HG03521 (cell line): ENCODE measurements around the gene RHBG.

Experiments
- ATAC-seq: cut with Tn5 transposase; IDR thresholded peaks from one replicate; pipeline ENCODE4 v1.9.1; 2021; ENCODE audit warnings: mild to moderate bottlenecking, moderate library complexity; ENCODE audit not compliant: unreplicated experiment

RHBG gene

GRCh38 chr1:156402331-156403020 is 33.5 kb downstream of the RHBG start:
- ATAC-seq = no peak

DNA sequence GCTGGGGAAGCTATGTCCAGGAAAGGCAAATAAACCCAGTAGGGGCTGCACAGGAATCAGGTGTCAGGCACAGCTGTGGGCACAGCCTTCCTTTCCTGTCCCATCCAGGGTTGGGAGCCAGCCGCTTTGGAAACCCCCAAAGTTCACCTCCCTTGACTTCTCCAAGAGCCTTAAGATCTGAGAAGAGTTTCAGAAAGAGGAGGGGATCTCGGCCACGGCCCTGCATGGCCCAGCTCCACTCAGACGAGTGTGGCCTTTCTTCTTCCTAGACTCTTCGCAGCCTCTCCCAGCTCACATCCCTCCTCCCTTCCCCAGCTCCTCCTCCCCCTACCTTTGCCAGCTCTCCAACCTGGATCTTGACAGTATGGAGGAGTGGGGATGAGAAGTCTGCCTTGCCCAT is 36.7 kb downstream of the RHBG start:
- ATAC-seq = no peak

GRCh38 chr1:156406251-156406650 is 37.2 kb downstream of the RHBG start:
- no peak for ATAC-seq

DNA sequence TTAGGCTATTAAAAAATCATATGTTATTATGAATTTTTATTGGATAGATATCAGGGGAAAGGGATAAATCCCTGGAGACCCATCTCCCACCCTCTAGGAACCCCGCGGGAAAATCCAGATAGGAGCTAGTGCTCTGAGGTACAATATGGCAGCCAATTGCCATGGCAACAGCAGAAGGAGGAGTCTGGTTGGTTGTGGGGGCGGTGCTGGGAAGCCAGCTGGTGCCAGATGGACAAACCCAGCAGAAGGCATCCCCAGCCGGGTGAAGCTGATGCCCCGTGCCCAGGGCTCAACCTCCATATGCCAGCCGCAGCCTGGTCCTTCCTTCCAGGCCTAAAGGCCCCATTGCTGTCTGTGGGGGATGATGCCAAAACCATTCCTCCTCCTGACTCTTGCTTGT is 38.3 kb downstream of the RHBG start:
- no peak for ATAC-seq

DNA sequence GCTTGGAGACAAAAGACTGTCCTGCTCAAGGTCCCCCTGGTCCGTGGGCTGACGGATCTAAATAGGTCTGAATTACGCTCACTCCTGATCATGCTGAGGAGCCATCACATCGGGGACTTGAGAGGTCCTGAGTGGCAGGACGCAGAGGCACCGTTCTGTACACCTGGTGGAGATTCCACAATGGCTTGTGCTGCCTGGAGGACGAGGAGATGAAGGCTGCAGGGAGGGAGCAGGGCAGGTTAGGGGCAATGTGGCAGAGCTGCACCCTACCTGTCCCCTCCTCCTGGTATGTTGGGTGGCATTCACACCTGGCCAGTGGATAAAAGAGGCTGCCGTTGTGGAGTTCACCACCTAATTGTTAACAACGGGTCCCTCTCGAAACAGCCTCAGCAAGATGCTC is 38.7 kb downstream of the RHBG start:
- ATAC-seq = no peak

GRCh38 chr1:156409439-156409838 is 40.4 kb downstream of the RHBG start:
- no peak for ATAC-seq

DNA sequence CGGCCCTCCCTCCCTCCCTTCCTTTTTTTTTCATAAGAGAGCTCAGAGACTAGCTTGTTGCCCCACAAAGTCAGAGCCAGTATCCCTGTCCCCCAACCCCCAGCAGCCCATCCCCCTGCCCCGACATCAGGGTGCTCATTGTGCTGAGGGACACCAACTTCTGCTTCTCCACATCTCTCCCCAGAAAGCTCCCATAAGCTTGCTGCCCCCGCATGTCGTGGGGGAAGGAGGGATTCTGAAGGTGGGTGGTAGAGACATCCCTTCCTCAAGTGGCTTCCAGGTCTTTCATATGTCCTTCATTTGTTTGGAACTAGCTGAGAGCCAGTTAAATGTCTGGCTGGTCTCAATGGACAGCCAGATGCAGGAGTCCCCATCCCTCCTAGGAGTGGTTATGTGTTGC is 41.2 kb downstream of the RHBG start:
- ATAC-seq = no peak

GRCh38 chr1:156410740-156411139 is 41.7 kb downstream of the RHBG start:
- ATAC-seq = no peak

- ATAC-seq = no peak
Measured at GRCh38 chr1:156412653-156413321, 43.8 kb downstream of the RHBG start.

DNA sequence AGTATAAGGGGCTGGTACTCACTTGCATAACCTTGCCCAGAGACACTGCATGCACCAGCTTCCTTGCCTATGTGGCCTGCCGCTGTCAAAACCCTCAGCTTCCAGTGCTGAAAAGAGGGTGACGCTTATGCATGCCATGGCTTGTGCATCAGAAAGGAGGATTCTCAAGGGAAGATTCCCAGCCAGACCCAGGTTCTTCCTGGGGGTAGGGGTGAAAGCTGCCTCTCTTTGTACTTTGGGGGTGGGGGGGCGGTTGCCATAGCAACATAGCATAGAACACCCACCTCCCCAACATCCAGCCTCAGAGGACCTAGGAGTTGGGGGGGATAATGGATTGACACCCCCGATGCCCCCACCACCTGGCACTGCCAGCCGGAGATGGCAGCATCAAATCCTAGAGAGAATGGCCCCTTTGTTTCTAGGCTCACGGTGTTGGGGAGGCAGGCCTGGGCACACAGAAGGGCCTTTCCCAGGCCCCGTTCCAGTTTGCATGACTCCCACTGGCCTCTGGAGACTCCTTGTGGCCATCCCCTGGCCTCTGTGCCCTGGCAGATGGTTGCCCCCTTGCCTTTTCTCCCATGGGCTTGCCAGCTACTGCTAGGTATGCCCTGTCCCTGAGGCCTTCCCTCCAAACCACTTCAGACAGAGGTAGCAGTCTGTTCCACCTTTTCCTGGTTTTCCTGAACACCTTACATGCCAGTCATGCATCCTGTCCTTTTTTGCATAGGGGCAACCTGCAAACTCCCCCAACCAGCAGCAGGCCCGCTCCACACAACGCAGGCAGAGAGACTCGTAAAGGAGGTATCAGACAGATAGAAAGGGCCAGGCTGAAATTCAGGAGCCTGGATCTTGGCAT is 44.6 kb downstream of the RHBG start:
- ATAC-seq = no peak

DNA sequence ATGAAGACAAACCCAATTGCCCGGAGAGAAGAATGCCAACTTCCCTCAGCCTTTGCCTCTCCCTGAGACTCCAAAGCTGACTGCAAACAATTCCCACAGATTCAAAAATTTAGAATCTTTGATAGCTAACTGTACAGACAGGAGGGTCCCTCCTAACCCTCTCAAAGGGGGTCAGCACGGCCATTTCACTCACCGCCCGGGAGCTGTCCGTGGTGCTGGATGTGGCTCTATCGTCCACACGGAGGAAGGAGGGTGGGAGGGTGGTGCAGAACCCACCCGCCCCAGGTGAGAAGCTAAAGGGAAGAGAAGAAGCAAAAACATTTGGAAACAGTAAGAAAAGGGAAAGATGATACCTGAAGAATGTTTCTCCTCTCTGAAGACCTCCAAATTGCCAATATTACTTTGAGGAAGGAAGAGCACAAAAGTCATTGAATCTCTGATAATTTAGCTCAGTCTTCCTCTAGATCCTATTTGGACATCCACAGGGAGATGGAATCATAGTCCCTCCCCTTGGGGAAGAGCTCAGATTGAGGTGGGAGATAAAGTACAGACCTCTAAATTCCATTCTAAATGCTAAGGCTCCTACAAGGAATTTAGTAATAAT is 45.6 kb downstream of the RHBG start:
- ATAC-seq = no peak

- ATAC-seq = no peak
Measured at GRCh38 chr1:156416993-156417392, 48.0 kb downstream of the RHBG start.

GRCh38 chr1:156417401-156418020 is 48.5 kb downstream of the RHBG start:
- ATAC-seq = no peak

DNA sequence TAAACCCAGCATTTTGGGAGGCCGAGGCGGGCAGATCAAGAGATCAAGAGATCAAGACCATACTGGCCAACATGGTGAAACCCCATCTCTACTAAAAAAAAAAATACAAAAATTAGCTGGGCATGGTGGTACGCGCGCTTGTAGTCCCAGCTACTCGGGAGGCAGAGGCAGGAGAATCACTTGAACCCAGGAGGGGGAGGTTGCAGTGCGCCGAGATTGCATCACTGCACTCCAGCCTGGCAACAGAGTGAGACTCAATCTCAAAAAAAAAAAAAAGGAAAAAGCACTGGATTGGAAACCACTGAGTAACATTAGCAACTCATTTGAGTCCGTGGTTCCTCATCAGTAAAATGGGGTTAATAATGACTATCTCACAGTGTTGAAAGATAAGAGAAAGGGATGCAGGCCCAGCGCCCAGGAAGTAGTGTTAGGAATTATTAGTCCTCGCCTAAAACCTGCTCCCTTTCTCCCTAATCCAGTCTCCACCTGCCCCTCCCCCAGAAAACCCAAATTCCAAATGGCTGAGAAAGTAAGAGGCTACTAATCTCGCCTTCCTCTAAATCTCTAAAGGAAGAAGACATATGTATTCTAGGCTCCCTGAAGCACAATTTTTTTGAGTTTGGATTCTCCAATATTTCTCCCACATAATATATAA is 49.5 kb downstream of the RHBG start:
- ATAC-seq = no peak

- ATAC-seq = no peak
Measured at GRCh38 chr1:156419854-156420204, 50.8 kb downstream of the RHBG start.

GRCh38 chr1:156420205-156421061 is 51.4 kb downstream of the RHBG start:
- no peak for ATAC-seq

DNA sequence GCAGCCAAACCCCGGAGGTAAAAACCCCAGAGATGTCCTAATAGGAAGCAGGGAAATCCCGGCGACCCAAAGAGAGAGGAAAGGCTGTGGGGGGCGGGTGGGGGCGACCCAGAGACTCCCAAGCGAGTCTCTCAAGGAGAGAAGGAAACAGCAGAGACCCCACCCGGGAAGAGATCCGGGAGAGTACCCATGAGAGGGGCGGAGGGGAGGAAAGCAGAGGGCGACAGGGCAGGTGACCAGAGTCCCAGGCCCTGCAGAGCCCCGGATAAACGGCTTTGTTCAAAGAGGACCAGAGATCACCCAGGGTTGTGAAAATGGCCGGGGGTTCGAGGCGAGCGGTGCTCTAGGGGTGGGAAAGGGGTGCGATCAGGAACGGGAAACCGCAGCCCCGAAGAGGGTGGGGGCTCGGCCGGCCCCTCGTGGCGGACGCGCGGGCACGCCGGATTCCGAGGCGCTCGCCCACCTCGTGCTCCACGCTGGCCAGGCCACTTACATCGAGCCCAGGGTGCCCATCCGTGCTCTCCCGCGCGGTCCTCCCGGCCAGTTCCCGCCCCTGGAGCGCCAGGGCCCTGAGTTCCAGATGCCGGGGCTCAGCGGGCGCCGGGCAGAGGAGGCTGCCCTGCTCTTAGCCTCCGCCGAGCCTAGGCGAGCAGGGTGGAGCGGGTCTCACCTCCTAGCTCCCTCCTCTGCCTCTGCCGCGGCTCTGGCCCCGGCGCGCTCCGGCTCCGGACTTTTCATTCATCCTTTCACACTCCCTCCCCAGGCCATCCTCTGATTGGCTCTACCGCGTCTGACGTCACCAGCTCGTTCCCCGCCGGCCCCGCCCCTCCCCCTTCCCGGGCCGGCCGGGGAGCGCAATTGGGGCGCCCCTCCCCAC is 52.3 kb downstream of the RHBG start:
- ATAC-seq = peak; percentile 69

DNA sequence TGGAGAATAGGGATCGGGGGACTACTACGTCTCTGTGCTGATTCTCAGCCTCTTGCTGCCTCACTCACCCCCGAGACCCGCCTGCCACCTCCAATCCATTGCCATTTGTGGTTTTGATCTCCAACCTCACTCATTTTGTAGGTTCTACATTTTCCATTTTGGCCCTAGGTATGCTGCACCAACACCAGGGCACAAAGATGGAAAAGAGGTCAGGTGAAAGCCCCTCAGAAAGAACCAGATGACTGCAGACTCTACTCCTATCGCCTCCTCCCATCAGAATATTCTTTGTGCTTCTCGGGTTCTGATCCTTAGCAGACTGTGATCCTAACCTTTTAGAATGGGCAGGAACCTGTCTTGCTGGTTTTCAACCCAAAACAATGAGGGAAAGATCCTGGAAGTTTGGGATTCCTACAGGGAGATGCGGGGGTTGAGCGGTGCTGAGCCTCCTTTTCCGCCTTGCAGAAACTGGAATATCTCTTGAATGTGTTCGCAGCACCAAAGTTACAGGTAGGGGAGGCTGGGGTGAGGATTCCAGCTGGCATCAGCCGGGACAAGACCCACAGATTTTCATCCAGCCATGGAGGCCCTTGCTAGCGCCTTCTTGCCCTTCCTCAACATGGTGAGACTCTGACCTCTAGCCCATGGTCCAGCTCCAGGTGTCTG is 53.1 kb downstream of the RHBG start:
- no peak for ATAC-seq
